NCI-H2196 (cell line): ENCODE results near the gene DNASE1.
"Not testable (repeated sequence)": the region's sequence is repeated elsewhere in the genome, so short reads cannot be mapped to it uniquely, and the experiment has no call there.

Experiments used
- DNase-seq: peaks from one replicate; lab custom pipeline; 2025; ENCODE audit not compliant: unreplicated experiment; lab: John Stamatoyannopoulos, UW

The DNASE1 gene

DNA sequence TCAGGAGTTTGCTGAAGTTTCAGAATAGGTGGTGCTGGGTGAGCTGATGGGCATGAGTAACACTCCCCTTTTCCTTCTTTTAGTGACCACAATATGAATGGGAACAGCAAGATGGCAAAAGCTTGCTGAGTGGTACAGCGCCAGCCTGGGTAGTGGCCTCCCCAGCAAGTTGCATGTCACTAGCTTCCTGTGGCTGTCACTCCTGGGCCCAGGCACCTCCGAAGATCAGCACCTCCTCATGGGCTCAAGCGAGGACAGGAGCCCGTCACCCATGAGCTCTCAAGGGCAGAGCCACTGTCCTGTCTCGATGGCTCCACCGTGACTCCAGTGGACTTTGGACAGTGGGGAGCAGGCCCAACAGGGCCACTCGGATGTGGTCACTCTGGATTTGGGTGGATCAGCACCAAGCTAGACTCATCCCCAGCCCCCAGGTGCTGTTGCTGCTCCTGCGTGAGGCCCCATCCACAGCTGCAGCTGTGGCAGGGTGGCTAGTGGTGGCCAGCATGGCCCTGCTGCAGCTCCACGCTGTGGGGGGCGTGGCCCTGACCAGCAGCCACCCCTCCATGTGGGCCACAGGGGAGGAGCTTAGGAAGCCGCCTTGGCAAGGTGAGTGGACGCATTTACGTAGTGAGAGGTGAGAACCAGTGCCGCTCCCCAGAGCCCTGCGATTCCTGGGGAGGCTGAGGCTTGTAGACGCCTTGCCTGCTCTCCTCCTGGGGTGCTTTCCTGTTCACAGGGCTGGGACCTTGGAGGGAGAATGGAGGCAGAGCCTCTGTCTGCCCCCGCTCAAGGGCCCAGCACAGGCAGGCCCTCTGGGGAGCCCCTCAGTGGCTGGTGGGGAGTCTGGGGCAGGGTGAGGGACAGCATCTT lies 13.6 kb upstream of the DNASE1 start:
- no peak for DNase-seq

DNA sequence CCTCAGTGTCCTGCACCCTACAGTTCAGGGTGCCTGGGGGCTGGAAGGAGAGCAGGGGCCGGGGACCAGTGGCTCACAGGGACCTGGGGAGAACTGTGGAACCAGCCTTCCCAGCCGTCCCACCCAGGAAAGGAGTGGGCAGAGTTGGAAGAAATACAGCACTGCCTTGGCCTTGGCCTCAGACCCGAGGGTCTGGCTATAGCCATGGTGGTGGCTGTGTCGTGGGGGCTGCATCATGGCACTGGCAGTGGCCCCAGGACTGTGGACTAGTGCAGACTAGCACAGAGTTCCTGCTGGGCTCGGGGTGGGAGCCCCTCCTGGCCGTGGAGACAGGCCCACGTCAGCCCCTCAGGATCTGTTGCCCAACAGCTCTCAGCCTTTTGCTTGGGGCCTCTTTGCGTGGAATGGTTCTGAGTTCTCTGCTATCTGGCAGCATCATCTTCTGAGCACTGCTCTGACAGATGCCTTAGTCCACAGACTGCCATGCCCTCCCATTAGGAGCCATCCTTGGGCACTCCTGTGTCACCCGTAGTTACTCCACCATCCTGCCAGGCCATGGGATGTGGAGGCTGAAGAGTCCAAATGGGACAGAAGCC lies 12.6 kb upstream of the DNASE1 start:
- DNase-seq, result no peak

DNA sequence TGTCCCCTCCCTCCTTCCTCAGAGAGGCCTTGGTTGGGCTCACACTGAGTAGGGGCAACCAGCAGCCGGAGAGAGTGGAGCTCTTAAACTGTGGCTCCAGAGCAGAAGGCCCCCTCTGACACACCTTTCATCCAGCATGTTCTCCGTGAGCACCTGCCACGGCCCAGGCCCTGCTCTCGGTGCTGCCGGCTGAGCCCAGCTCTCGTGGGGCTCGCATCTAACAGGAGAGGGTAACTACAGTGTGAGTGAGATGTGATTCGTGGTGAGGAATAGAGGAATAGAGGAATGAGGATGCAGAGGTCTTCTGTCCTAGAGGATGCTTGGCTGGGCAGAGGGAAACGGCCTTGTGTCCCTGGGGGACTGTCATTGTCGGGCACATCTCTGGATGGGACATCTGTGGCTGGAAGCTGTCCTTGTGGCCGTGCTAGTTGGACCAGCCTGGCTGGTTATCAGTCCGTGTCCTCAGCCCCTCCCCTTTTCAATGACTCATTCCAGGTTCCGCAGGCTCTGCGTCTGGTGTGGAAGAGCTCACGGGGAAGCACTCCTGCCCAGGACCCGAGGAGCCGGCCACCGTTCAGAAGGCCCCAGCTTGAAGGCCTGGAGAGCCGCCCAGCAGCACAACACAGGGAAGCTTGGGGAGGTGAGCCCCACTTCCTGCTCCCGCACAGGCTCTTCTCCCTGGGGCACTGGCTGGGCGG lies 11.9 kb upstream of the DNASE1 start:
- DNase-seq, result no peak

DNA sequence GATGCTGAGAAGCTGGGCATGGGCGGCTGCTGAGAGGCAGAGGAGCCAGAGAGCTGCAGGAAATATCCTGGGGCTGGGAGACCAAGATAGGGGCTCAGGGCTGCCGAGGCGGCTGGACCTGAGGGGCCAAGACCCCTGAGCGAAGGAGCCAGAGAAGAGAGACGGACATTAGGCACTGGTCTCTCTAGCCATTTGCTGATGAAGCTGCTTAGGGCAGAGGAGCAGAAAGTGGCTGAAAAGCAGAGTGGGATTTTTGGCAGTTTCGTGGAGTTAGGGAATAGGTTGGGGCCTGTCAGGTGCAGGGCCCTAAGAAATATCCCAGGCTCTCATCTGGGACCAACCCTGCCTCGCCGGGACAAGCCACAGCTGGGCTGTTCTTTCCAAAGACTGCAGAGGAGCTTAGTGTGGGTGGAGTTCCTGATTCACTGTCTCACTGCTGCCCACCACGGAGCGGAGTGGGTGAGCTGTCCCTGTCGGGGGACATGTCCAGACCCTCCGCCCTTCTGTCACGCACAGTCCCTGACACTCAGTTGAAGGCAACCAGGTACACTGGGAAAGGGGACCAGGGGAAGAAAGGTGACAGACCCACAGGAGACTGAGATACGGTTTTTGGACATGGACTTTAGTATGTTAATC lies 11.3 kb upstream of the DNASE1 start:
- DNase-seq, result no peak

DNA sequence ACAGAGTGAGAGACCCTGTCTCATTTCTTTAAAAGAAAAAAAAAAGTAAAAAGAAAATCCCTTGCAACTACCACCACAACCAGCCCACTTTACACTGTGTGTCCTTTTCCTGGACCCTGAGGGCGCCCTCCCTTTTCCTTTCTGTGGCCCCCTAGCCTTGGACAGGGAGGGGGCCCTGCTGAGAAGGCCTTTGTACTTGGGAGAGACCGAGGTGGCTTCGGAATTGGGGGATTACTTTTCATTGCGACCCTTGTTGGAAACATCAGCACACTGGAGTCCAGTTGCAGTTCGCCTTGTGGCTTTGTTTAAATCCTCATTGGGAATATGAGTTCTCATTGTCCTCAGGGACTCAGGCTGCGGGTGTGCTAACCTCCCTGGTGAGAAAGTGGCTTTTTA lies 9.4 kb upstream of the DNASE1 start:
- no peak for DNase-seq

DNA sequence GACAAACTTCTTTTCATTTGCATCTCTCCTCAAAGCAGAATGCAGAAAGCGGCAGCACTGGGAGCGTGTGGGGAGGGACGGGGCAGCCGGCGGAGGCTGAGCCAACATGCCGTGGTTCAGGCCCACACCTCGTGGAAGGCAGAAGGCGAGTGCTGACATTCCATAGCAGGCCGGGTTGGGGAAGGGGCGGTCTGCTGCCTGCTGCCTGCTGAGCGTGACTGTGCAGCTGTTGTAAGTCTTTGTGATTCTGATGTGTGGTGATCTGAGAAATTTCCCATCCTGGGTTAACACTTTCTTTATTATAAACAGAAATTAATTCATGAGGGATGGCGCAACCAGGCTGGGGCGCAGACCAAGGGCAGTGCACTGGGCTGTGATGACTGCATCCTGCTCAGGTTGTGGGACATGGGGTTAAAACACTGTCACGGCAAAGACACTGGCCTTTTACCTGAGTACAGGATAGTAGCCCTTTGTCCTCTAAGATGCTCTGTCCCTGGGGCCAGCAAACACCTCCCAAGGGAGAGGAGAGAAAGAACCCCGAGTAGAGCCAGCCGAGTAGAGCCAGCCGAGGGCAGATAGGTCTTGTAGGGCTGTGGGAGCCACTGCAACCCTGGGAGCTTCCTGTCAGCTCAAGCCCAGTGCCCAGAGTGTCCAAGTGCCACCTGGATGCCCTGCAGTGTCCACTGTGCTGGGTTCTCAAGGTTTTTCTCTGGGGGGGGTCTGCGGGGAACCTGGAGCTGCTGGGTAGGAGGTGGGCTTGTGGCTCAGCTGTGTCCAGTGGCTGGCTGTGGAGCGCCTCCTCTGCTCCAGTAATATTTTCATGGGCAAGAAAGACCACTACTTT lies 8.8 kb upstream of the DNASE1 start:
- DNase-seq, result peak; percentile 49

DNA sequence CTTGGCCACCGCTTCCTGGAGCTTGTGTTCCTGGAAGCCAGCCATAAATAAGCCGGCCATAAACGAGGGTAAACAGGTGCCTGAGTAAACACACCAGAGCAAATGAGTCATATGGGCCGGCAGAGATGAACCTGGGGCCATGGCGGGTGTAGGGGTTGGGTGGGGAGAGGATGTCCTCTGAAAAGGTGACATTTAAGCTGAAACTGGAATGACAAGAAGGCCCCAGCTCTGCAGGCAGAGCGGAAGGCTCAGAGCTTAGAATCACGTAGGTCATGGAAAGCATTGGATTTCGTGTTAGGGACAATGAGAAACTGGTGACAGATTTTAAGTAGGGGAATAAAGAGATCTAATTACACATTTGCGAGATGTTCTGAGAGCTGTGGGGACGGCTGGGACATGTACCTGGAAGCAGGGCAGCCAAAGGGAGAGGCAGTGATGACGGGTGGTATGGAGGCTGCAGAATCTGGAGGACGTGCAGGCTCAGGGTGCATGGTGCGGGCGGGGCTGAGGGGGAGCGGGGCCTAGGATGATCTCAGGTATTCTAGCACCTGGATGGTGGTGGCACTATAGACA lies 8.1 kb upstream of the DNASE1 start:
- DNase-seq, result peak; percentile 84

DNA sequence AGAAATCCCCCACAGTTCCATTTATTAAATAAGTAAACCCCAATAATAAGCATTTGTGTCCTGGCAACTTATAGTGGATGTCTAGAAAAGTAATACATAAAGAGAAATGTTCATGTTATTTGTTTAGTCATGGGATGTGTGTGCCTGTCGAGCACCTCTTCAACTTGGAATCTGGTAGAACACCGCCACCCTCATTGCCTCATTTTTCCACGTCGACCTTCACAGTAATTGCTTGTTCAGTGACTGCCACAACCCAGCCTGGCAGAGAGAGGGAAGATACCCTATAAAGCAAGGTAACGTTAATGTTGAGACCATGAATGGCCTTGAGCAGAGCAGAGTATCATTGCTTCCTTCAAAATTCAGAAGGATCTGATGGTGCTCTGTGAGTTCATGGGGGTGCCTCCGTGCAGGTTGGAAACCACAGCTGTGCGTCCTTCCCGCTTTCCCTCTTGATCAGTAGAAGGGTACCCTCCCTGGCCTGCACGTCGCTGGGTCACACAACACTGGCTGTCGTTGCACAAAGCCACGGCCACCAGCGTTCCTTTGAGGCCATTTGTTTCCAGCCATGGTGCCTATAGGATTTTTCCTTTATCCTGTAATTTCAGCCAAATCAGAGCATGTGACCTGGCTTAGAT lies 3.7 kb upstream of the DNASE1 start:
- no peak for DNase-seq

DNA sequence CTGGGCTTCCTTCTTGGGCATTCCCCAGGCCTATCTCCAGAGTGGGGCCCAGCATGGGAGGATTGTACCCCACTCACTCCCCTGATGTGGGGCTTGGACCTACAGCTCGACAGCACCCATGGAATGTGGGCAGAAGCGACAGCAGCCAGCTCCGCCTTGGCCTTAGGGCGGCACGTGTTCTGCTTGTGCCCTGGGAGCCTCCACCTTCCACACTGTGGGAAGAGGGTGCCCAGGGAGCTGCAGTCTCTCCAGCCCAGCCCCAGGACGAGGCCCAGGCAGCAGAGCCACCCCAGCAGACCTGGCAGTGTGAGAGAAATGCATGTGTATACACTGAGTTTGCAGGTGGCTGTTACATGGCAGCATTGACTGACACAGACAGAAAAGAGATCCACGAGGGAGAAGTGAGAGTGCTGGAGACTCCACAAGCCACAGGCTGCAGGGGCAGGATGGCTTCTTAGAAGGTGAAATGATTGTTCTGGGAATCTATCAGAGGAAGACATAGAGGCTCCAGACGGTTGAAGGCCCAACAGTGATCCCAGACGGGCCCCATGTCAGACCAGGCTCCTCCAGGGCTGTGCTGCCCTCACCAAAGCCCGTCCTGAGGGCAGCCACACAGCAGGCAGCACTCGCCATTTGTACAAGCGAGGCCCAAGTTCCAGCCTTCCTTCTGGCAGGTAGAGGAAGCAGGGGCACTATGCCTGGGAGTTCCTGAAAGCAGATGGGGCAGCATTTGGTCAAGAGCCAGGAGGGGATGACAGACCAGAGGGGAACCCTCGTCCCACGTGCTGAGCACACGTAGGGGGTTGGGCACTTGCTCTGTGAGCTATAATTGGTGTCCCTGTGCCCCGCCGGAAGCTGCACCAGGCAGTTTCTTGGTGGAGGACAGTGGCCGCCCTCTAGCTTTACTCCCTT lies 2.8 kb upstream of the DNASE1 start:
- DNase-seq, result no peak

DNA sequence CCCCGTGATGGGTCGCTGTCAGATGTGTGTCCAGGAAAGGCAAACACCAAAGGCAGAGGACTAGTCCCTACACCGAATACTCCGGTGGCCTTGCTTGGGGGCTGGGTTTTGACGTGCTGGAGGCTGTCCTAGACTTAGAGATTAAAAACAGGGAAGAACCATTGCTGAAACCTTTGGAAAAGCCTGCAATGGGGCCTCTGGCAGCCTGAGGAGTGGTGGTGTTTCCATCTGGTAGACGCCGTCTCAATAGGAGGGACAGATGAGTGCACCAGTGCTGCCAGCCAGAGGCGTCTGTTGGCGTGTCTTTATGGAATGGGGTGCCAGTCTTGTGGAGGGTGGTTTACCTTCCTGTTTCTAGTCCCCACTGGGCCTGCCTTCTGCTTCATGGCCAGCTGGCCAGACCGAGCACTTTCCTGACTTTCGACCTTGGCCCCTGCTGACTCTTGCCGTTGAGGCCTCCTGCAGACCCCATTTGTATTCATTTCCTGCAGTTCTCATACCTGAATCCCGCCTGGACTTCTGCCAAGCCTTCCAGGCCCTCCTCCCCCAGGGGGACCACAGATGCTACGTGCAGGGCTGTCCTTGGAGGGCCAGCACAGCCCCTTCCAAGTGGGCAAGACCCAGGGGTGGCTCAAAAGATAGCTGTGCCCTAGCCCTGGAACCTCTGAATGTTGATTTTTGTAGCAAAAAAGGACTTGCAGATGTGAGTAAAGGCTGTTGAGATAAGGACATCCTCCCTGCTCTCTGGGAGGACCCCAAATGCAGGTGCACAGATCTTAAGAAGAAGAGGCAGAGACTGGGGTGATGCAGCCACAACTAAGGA lies 1.9 kb upstream of the DNASE1 start:
- no peak for DNase-seq

DNA sequence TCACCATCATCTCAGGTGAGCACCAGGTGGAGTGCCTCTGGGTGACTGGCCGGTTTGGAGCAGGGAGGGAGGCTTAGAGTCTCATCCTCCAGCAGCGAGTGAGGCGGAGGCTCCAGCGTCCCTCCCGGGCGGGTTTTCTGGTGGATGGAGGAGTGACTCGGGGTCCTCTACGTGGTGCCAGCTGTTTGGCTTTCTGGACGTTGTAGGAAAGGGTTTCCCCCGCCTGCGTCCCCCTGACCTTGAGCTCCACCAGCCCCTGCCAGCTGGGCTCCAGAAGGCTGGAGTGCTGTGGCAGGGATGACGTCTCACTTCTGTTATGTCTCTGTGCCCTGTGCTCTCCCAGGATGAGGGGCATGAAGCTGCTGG lies 522 bp downstream of the DNASE1 start:
- DNase-seq, result no peak

DNA sequence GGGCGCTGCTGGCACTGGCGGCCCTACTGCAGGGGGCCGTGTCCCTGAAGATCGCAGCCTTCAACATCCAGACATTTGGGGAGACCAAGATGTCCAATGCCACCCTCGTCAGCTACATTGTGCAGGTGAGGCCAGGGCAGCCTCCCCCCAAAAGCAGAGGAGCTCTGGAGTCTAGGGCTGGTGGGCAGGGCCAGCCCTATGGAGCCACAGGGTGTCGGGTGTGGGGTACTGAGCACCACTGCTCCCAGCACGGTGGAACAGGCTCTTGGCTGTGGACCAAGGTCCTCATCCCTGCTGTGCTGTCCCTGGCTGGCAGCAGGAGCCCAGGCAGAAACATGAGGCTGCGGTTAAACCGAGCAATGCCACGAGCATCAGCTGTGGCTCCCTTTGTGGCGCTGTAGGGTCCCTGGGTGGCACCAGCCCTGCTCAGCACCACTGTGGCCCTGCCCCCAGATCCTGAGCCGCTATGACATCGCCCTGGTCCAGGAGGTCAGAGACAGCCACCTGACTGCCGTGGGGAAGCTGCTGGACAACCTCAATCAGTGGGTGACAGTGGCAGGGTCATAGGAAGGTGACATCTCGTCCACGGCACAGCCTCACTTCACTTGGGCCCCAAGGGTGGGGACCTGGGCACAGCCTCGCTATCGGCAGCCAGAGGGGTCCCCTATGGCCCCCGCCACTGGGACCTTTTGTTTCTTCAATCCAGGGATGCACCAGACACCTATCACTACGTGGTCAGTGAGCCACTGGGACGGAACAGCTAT lies 1.1 kb downstream of the DNASE1 start:
- DNase-seq, result no peak

DNA sequence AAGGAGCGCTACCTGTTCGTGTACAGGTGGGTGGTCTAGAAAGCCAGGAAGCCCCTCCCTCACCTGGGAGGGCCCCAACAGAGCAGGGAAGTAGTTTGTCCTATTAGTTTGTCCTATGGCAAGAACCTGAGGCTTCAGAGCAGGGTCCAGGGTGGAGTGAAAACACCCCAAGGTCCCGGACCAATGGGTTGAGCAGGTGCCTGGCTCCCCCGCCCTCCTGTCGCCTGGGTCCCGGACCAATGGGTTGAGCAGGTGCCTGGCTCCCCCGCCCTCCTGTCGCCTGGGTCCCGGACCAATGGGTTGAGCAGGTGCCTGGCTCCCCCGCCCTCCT lies 1.6 kb downstream of the DNASE1 start:
- not testable (repeated sequence) for DNase-seq

DNA sequence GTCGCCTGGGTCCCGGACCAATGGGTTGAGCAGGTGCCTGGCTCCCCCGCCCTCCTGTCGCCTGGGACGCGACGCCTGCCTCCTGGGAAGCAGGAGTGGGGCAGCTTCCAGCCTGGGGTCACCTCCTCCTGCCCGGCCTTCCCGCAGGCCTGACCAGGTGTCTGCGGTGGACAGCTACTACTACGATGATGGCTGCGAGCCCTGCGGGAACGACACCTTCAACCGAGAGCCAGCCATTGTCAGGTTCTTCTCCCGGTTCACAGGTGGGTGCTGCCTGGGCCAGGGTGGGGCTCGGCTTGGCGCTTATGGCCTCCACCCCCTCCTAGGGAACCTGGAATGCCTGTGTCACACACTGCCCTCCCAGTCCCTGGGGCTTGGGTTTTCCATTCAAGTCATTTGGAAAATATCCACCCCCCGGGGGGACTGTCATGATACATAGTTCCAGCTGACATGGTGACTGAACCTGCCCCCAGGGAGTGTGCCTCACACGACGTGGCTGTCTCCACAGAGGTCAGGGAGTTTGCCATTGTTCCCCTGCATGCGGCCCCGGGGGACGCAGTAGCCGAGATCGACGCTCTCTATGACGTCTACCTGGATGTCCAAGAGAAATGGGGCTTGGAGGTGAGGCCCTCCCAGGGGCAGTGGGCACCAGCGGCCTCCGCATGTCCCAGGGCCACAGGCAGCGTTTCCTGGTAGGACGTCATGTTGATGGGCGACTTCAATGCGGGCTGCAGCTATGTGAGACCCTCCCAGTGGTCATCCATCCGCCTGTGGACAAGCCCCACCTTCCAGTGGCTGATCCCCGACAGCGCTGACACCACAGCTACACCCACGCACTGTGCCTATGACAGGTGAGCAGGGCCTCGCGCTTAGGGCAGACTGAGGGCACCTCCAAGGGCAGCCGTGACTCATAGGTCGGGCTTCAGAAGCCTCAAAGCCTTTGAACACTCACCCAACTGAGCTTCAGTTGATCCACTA lies 2.3 kb downstream of the DNASE1 start:
- DNase-seq, result no peak

DNA sequence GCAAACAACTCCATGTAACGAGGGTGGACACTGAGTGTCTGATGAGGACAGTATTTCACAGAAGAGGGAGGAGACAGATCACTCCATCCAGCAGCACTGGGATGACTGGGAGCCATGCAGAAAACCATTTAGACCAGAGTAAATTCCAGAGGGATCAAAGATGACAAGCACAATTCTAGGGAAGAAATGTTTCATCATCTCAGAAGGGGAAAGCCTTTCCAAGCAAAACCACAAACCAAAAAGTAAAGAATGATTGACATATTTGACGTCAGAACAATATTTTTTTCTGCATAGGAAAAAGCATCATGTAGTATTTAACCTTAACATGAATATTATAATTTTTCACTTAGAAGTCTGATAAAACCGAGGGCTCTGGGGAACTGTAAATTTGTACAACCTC lies 4.8 kb downstream of the DNASE1 start:
- DNase-seq, result no peak

DNA sequence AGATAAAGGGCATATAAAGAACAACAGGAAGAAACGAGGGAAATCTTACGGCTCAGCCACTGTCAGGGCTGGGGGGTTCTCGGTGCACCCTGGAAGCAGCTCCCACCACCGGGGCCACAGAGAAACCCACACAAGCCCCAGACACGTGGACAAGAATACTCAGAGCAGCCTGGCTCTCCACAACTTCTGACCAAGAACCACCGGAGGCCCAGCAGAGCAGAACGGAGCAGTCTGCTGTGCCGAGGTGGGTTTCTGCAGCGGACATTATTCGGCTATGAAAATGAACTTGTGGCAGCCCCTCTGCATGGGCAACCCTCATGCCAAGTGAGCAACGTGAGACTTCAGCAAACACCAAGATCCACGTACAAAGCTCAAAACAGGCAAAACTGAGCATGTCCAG lies 6.8 kb downstream of the DNASE1 start:
- no peak for DNase-seq
